Memory B cell (primary cell): Measurements from ENCODE around the gene UNK.
"Not testable (repeated sequence)": the region's sequence is repeated elsewhere in the genome, so short reads cannot be mapped to it uniquely, and the experiment has no call there.

Experiments used
- ATAC-seq: fragments of 150-1000 bp; cut with Tn5 transposase; 2 replicates; pipeline ENCODE4 v1.10.0; 2021; ENCODE audit warnings: low read depth, mild to moderate bottlenecking, moderate library complexity
- DNase-seq, 2 donors: peaks; one replicate each; pipeline ENCODE4 v3.0.0; 2022; ENCODE audit warnings: low spot score in 2 of 2
- H3K27ac Mint-ChIP-seq: one replicate; pipeline ENCODE4 v1.8.0; 2022; ENCODE audit warnings: mild to moderate bottlenecking, moderate library complexity, mixed read lengths
- H3K27me3 Mint-ChIP-seq: one replicate; pipeline ENCODE4 v1.8.0; 2022; ENCODE audit warnings: mixed read lengths
- H3K36me3 Mint-ChIP-seq: one replicate; pipeline ENCODE4 v1.8.0; 2022; ENCODE audit warnings: mild to moderate bottlenecking, mixed read lengths
- H3K4me1 Mint-ChIP-seq: one replicate; pipeline ENCODE4 v1.8.0; 2022; ENCODE audit warnings: mixed read lengths
- H3K4me3 Mint-ChIP-seq: one replicate; pipeline ENCODE4 v1.8.0; 2022; ENCODE audit warnings: mild to moderate bottlenecking, moderate library complexity, mixed read lengths
- H3K9me3 Mint-ChIP-seq: one replicate; pipeline ENCODE4 v1.8.0; 2022; ENCODE audit warnings: mixed read lengths

Gene UNK

GRCh38 chr17:75870228-75870627 lies 85.6 kb downstream of the UNK start:
- H3K27ac Mint-ChIP-seq, H3K9me3 Mint-ChIP-seq, H3K4me3 Mint-ChIP-seq, H3K27me3 Mint-ChIP-seq, H3K36me3 Mint-ChIP-seq, H3K4me1 Mint-ChIP-seq, ATAC-seq, DNase-seq: not testable (repeated sequence)

- H3K27ac Mint-ChIP-seq = no peak overlapping the region
- no peaks in the 10 kb centered on the region for H3K36me3 Mint-ChIP-seq
- H3K4me3 Mint-ChIP-seq = no peak overlapping the region
- H3K27me3 Mint-ChIP-seq = no peaks in the 10 kb centered on the region
- H3K9me3 Mint-ChIP-seq = no peaks in the 10 kb centered on the region
- ATAC-seq (no peak), DNase-seq (no peak)
- peaks cover 16% of the 10 kb centered on the region for H3K4me1 Mint-ChIP-seq
These were observed 88.1 kb downstream of the UNK start for GRCh38 chr17:75872434-75873351.

GRCh38 chr17:75873587-75874322 lies 89.1 kb downstream of the UNK start:
- Mint-ChIP-seq H3K36me3 (no peaks in the 10 kb centered on the region), H3K9me3 (no peaks in the 10 kb centered on the region), H3K4me3 (no peak overlapping the region), H3K4me1 (peaks cover 17% of the 10 kb centered on the region), H3K27me3 (no peaks in the 10 kb centered on the region), H3K27ac (no peak overlapping the region)
- DNase-seq (no peak), ATAC-seq (no peak)

GRCh38 chr17:75874323-75875181 lies 89.9 kb downstream of the UNK start:
- H3K4me1 Mint-ChIP-seq = peaks cover 17% of the 10 kb centered on the region
- no peak overlapping the region for H3K27ac Mint-ChIP-seq

More at GRCh38 chr17:75874323-75875181, 89.9 kb downstream of the UNK start:
- ATAC-seq (no peak), DNase-seq (no peak)
- Mint-ChIP-seq H3K27me3 (no peaks in the 10 kb centered on the region), H3K36me3 (no peaks in the 10 kb centered on the region), H3K9me3 (no peaks in the 10 kb centered on the region), H3K4me3 (no peak overlapping the region)
